H1 (cell line): ENCODE results near the gene RNASE12. TPM values are rescaled to one million over a fixed set of nuclear protein-coding genes. Genes with fewer than 3 reads are reported as not detected.

ENCODE experiments used
- CTCF ChIA-PET: fragments of 300-600 bp; sonication (Branson Sonifier 250); formaldehyde crosslinking; loops from one replicate; lab custom pipeline; 2021; ENCODE audit not compliant: partially characterized antibody; lab: Charles Lee
- POLR2A ChIA-PET: fragments of 300-600 bp; sonication (Branson Sonifier 250); formaldehyde crosslinking; loops from one replicate; lab custom pipeline; 2021; ENCODE audit warnings: inconsistent platforms; ENCODE audit not compliant: partially characterized antibody; lab: Charles Lee
- DNase-seq, 2 experiments: peaks; one replicate each; pipeline versions ENCODE4 v3.0.0 to v3.0.0-alpha.2; 2010 to 2022; ENCODE audit warnings: low spot score in 2 of 2, low read depth in 1 of 2, mixed read lengths in 1 of 2
- FAIRE-seq: peaks from 2 replicates; lab custom pipeline; 2011; peaks lifted over from hg19 to GRCh38; lab: Jason Lieb, UNC
- H2AFZ ChIP-seq: 2 replicates; pipeline ENCODE4 v1.8.1; 2012; ENCODE audit warnings: low read length, inconsistent platforms
- H2AK5ac ChIP-seq: 2 replicates; pipeline ENCODE4 v1.6.1; 2013; ENCODE audit warnings: low read depth, low read length
- H2BK120ac ChIP-seq: replicated peaks from 2 replicates; pipeline ENCODE3; 2013; ENCODE audit warnings: low read depth, low read length, inconsistent platforms
- H2BK12ac ChIP-seq: 2 replicates; pipeline ENCODE4 v1.6.1; 2013; ENCODE audit warnings: low read depth, low read length
- H2BK15ac ChIP-seq: 2 replicates; pipeline ENCODE4 v1.6.1; 2013; ENCODE audit warnings: low read length
- H2BK20ac ChIP-seq: 2 replicates; pipeline ENCODE4 v1.6.1; 2013; ENCODE audit warnings: low read length
- H2BK5ac ChIP-seq: 2 replicates; pipeline ENCODE4 v1.6.1; 2013; ENCODE audit warnings: low read depth, low read length
- H3K14ac ChIP-seq: 2 replicates; pipeline ENCODE4 v1.6.1; 2013; ENCODE audit warnings: inconsistent platforms; ENCODE audit not compliant: insufficient read length
- H3K18ac ChIP-seq: 2 replicates; pipeline ENCODE4 v1.6.1; 2013; ENCODE audit warnings: low read length; ENCODE audit errors: extremely low read depth
- H3K23ac ChIP-seq: 2 replicates; pipeline ENCODE4 v1.6.1; 2013; ENCODE audit warnings: inconsistent platforms; ENCODE audit not compliant: insufficient read length
- H3K23me2 ChIP-seq: 2 replicates; pipeline ENCODE4 v1.6.1; 2013; ENCODE audit warnings: low read depth, low read length
- H3K27ac ChIP-seq: 2 replicates; pipeline ENCODE4 v1.6.1; 2011; ENCODE audit warnings: low read depth, low read length, inconsistent platforms
- H3K27me3 ChIP-seq, 4 experiments: replicated peaks in 1 of 4; 1 replicate in 1 of 4; 2 replicates in 3 of 4; pipeline versions ENCODE4 v1.6.1 to v1.8.1; 2011 to 2013; ENCODE audit warnings: low read length in 3 of 4, mild to moderate bottlenecking in 3 of 4, inconsistent platforms in 2 of 4, mixed read lengths in 2 of 4, moderate library complexity in 1 of 4; ENCODE audit not compliant: control insufficient read depth in 3 of 4, insufficient read depth in 3 of 4; ENCODE audit errors: extremely low read depth in 1 of 4
- H3K36me3 ChIP-seq, 4 experiments: 2 replicates each; pipeline versions ENCODE4 v1.6.1 to v1.8.1; 2011 to 2013; ENCODE audit warnings: mild to moderate bottlenecking in 4 of 4, low read length in 3 of 4, moderate library complexity in 2 of 4, control low read depth in 1 of 4, inconsistent platforms in 1 of 4; ENCODE audit not compliant: insufficient read depth in 4 of 4, control insufficient read depth in 2 of 4
- H3K4ac ChIP-seq: replicated peaks from 2 replicates; pipeline ENCODE3; 2013; ENCODE audit warnings: low read length, low read depth, mixed read lengths, inconsistent platforms; ENCODE audit not compliant: insufficient read length
- H3K4me1 ChIP-seq, 4 experiments: replicated peaks in 1 of 4; 1 replicate in 1 of 4; 2 replicates in 3 of 4; pipeline versions ENCODE4 v1.6.1 to v1.8.1; 2011 to 2013; ENCODE audit warnings: low read length in 3 of 4, inconsistent platforms in 2 of 4, mixed read lengths in 1 of 4; ENCODE audit not compliant: insufficient read depth in 4 of 4, control insufficient read depth in 3 of 4
- H3K4me2 ChIP-seq, 2 experiments: 2 replicates each; pipeline versions ENCODE4 v1.6.1 to v1.8.1; 2011 to 2013; ENCODE audit warnings: low read depth in 2 of 2, low read length in 2 of 2, control low read depth in 1 of 2, inconsistent platforms in 1 of 2, mild to moderate bottlenecking in 1 of 2; ENCODE audit not compliant: insufficient read depth in 1 of 2
- H3K4me3 ChIP-seq, 4 experiments: fragments of 200-600, 300-600 bp in 1 of 4; sonication (generic), shearing (Covaris generic), sonication (Bioruptor Twin) in 1 of 4; 2 replicates each; pipeline versions ENCODE4 v1.5.1 to v1.8.1; 2011 to 2016; ENCODE audit warnings: low read length in 4 of 4, low read depth in 3 of 4, control low read depth in 2 of 4, inconsistent platforms in 2 of 4, mild to moderate bottlenecking in 2 of 4, mixed read lengths in 1 of 4, moderate library complexity in 1 of 4; ENCODE audit not compliant: insufficient read depth in 2 of 4; ENCODE audit errors: extremely low read depth in 1 of 4
- H3K56ac ChIP-seq: replicated peaks from 2 replicates; pipeline ENCODE3; 2013; ENCODE audit warnings: low read depth, mild to moderate bottlenecking, mixed read lengths, low read length, inconsistent platforms; ENCODE audit not compliant: insufficient read length
- H3K79me1 ChIP-seq: 2 replicates; pipeline ENCODE4 v1.6.1; 2013; ENCODE audit warnings: low read depth, low read length, control low read depth
- H3K79me2 ChIP-seq, 2 experiments: 2 replicates each; pipeline versions ENCODE4 v1.6.1 to v1.8.1; 2012 to 2013; ENCODE audit warnings: low read length in 2 of 2, mild to moderate bottlenecking in 2 of 2, inconsistent platforms in 1 of 2; ENCODE audit not compliant: insufficient read depth in 2 of 2, control insufficient read depth in 1 of 2
- H3K9ac ChIP-seq, 4 experiments: replicated peaks in 1 of 4; 1 replicate in 1 of 4; 2 replicates in 3 of 4; pipeline versions ENCODE4 v1.6.1 to v1.8.1; 2011 to 2013; ENCODE audit warnings: low read depth in 3 of 4, low read length in 3 of 4, control low read depth in 2 of 4, mild to moderate bottlenecking in 2 of 4, moderate library complexity in 2 of 4, inconsistent platforms in 1 of 4; ENCODE audit errors: extremely low read depth in 1 of 4
- H3K9me3 ChIP-seq, 2 experiments: 2 replicates each; pipeline versions ENCODE4 v1.6.1 to v1.8.1; 2012 to 2013; ENCODE audit warnings: mild to moderate bottlenecking in 2 of 2, moderate library complexity in 2 of 2, control low read depth in 1 of 2, inconsistent platforms in 1 of 2, low read depth in 1 of 2, low read length in 1 of 2, mixed read lengths in 1 of 2; ENCODE audit not compliant: insufficient read depth in 2 of 2
- H4K20me1 ChIP-seq, 2 experiments: replicated peaks in 1 of 2; 2 replicates each; pipeline versions ENCODE3 to v1.8.1; 2011 to 2013; ENCODE audit warnings: inconsistent platforms in 2 of 2, low read length in 2 of 2, mild to moderate bottlenecking in 1 of 2; ENCODE audit not compliant: insufficient read depth in 2 of 2, control insufficient read depth in 1 of 2
- H4K5ac ChIP-seq: 2 replicates; pipeline ENCODE4 v1.6.1; 2013; ENCODE audit warnings: low read length, low read depth, mixed read lengths, inconsistent platforms; ENCODE audit not compliant: insufficient read length
- H4K8ac ChIP-seq: 2 replicates; pipeline ENCODE4 v1.8.0; 2013; ENCODE audit warnings: mild to moderate bottlenecking, moderate library complexity, low read length, inconsistent platforms; ENCODE audit not compliant: insufficient read depth; ENCODE audit errors: extremely low read depth
- H4K91ac ChIP-seq: replicated peaks from 2 replicates; pipeline ENCODE3; 2013; ENCODE audit warnings: low read length, mixed read lengths, inconsistent platforms; ENCODE audit not compliant: insufficient read length
- CHD1 ChIP-seq: IDR thresholded peaks from 2 replicates; pipeline ENCODE4 v1.6.1; 2012; ENCODE audit warnings: low read depth, low read length, improper control_type of control experiment
- GABPA ChIP-seq: IDR thresholded peaks from 2 replicates; pipeline ENCODE4 v1.6.1; 2011; ENCODE audit warnings: mild to moderate bottlenecking, low read length, moderate library complexity, borderline replicate concordance; ENCODE audit not compliant: insufficient read depth
- JUN ChIP-seq: IDR thresholded peaks from 2 replicates; pipeline ENCODE4 v1.6.1; 2011; ENCODE audit warnings: low read depth, mild to moderate bottlenecking, improper control_type of control experiment, low read length
- MAFK ChIP-seq: IDR thresholded peaks from 2 replicates; pipeline ENCODE4 v1.6.1; 2012; ENCODE audit warnings: low read depth, mild to moderate bottlenecking, improper control_type of control experiment, low read length
- NRF1 ChIP-seq: IDR thresholded peaks from 2 replicates; pipeline ENCODE4 v1.6.1; 2011; ENCODE audit warnings: mild to moderate bottlenecking, low read depth, low read length, improper control_type of control experiment
- RBBP5 ChIP-seq: IDR thresholded peaks from 2 replicates; pipeline ENCODE4 v1.7.1; 2012; ENCODE audit warnings: low read depth, mild to moderate bottlenecking, inconsistent platforms, low read length, moderate library complexity, borderline replicate concordance
- SIN3A ChIP-seq, 2 experiments: IDR thresholded peaks in 1 of 2; conservative IDR thresholded peaks in 1 of 2; 2 replicates each; pipeline ENCODE4 v1.6.1; 2011 to 2012; ENCODE audit warnings: low read length in 2 of 2, improper control_type of control experiment in 1 of 2, low read depth in 1 of 2, mild to moderate bottlenecking in 1 of 2
- SIX5 ChIP-seq: IDR thresholded peaks from 2 replicates; pipeline ENCODE4 v1.6.1; 2011; ENCODE audit warnings: mild to moderate bottlenecking, low read depth, low read length
- YY1 ChIP-seq: IDR thresholded peaks from 2 replicates; pipeline ENCODE4 v1.6.1; 2011; ENCODE audit warnings: low read depth, mild to moderate bottlenecking, low read length
- WGBS, 2 experiments: shearing (Covaris generic) in 1 of 2; methylation state at CpG; one replicate each; pipeline versions ENCODE4 v1.1.6 to v1.1.7; 2013 to 2015; ENCODE audit warnings: low lambda C conversion rate in 2 of 2, mixed read lengths in 2 of 2, inconsistent platforms in 1 of 2, low coverage in 1 of 2, missing lambda C conversion rate in 1 of 2; ENCODE audit not compliant: insufficient replicate concordance in 2 of 2, insufficient coverage in 1 of 2, insufficient read length in 1 of 2; ENCODE audit errors: extremely low coverage in 1 of 2, missing lambda C conversion rate in 1 of 2; 5-methylcytosine and 5-hydroxymethylcytosine counted together
- polyA plus RNA-seq, 7 experiments: library from polyadenylated mRNA; depleted of rRNA in 3 of 7; stranded (reverse) in 5 of 7; unstranded in 2 of 7; fragments of >200 nt in 5 of 7; fragments of 200-250 nt in 2 of 7; gene quantifications; 1 replicate in 5 of 7; 2 replicates in 1 of 7; 4 replicates in 1 of 7; pipeline versions ENCODE4 v1.2.1 to v1.2.3, GENCODE V29; 2011 to 2013; ENCODE audit warnings: missing spikeins in 2 of 7, mixed read lengths in 2 of 7
- total RNA-seq: library from RNA; stranded (reverse); fragmentation: NEBNext Ultra II Directional; extraction: Animal tissue kit (Norgen Biotek cat#: 25700); gene quantifications from 2 replicates; pipeline ENCODE4 v1.2.1, GENCODE V29; 2021
- TF ChIP-seq, protein P1 (sequence below): IDR thresholded peaks from 2 replicates; pipeline ENCODE4 v1.6.1; 2011; ENCODE audit warnings: low read length, improper control_type of control experiment
- TF ChIP-seq, protein P2 (sequence below): IDR thresholded peaks from 2 replicates; pipeline ENCODE4 v1.6.1; 2011; ENCODE audit warnings: low read depth, mild to moderate bottlenecking, low read length; ENCODE audit not compliant: insufficient read depth
- TF ChIP-seq, protein P3 (sequence below): IDR thresholded peaks from 2 replicates; pipeline ENCODE4 v1.6.1; 2012; ENCODE audit warnings: inconsistent platforms

Gene RNASE12
- total and polyA plus RNA-seq, 2 of the 8 experiments (the other 6 are each of a cell fraction or from before 2014, with no cell fraction given), result not detected

DNA sequence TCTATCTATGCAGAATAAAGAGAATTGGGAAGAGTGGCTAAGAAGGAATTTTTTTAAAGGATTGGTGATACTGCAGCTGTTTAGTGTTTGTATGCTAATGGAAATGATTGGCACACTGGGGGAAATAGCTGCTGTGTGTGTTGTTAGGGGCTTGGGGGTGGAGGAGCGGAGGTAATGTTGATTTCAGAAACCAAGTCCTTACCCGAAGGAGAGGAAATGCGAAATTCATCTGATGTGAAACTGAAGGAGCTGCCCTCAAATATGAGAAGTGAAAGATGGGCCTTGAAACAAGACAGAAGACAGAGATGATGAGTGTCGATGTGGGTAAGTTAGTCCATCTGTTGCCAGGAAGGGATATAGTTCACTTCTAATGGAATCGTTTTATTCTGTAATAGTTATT, 21.2 kb upstream of the RNASE12 start:
- DNase-seq (no peak), FAIRE-seq (no peak)
- no peak overlapping the region for H2BK5ac ChIP-seq
- CTCF ChIA-PET, result interaction anchor here (0.8 to 3.2 kb wide), 16 partner anchors 10 to 359 kb away, joined by 3 to 21 read pairs (median 5); partner anchors contain the start of genes PARP2 and RNASE4
- no peak overlapping the region; a peak in 1 of 7 replicates for H3K9ac ChIP-seq
- no peaks in the 10 kb centered on the region for H3K27me3 ChIP-seq
- H2BK20ac ChIP-seq, result no peak overlapping the region
- POLR2A ChIA-PET, result interaction anchor here (0.7 to 2.2 kb wide), 9 partner anchors 45 to 269 kb away, joined by 3 to 9 read pairs (median 4); partner anchors contain the start of genes APEX1, PARP2 and PNP
- H3K23ac ChIP-seq, result no peak overlapping the region
- H3K4me2 ChIP-seq, result no peak overlapping the region; a peak in 1 of 4 replicates
- H2BK12ac ChIP-seq, result no peak overlapping the region
- H3K27ac ChIP-seq, result no peak overlapping the region
- no peak overlapping the region for H3K56ac ChIP-seq
- H2AK5ac ChIP-seq, result no peak overlapping the region
- H3K4me3 ChIP-seq, result 0 out of 8 replicates have a peak overlapping the region, but pooled peaks of 1 of the 4 experiments have one; percentile 96
- WGBS, 2 experiments, result 73% methylated on average over 5 of the region's 5 CpGs; no CpG with 5 or more reads in 1 of the 2 experiments
- H2AFZ ChIP-seq, result no peak overlapping the region
- no peak overlapping the region for H2BK120ac ChIP-seq
- H3K23me2 ChIP-seq, result peaks cover 4% of the 10 kb centered on the region
- no peak overlapping the region for H3K14ac ChIP-seq
- H4K20me1 ChIP-seq, result no peaks in the 10 kb centered on the region
- H2BK15ac ChIP-seq, result no peak overlapping the region
- no peaks in the 10 kb centered on the region for H3K9me3 ChIP-seq
- no peak overlapping the region for H3K18ac ChIP-seq
- no peaks in the 10 kb centered on the region for H3K79me1 ChIP-seq
- H3K4me1 ChIP-seq, result peaks cover 0 to 2% (median 0%) of the 10 kb centered on the region in 4 experiments; a peak in 2 of 7 replicates
- no peak overlapping the region for H4K8ac ChIP-seq
- H3K79me2 ChIP-seq, result no peaks in the 10 kb centered on the region
- no peak overlapping the region for H4K5ac ChIP-seq
- H3K4ac ChIP-seq, result no peak overlapping the region
- no peak overlapping the region for H4K91ac ChIP-seq
- H3K36me3 ChIP-seq, result no peaks in the 10 kb centered on the region
- TF ChIP-seq, protein P1, sequence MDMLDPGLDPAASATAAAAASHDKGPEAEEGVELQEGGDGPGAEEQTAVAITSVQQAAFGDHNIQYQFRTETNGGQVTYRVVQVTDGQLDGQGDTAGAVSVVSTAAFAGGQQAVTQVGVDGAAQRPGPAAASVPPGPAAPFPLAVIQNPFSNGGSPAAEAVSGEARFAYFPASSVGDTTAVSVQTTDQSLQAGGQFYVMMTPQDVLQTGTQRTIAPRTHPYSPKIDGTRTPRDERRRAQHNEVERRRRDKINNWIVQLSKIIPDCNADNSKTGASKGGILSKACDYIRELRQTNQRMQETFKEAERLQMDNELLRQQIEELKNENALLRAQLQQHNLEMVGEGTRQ, result no peak
- no peak for TF ChIP-seq JUN
- no peak for TF ChIP-seq MAFK
- TF ChIP-seq, protein P2, sequence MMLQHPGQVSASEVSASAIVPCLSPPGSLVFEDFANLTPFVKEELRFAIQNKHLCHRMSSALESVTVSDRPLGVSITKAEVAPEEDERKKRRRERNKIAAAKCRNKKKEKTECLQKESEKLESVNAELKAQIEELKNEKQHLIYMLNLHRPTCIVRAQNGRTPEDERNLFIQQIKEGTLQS, result no peak
- no peak for TF ChIP-seq RBBP5
- no peak for TF ChIP-seq SIN3A (conservative IDR thresholded peaks at IDR 0.05 in 1 of 2, IDR thresholded peaks at IDR 0.05 in 1 of 2; ENCODE audit: low read depth in 1 of 2, low read length in 2 of 2)
- TF ChIP-seq NRF1, result no peak
- TF ChIP-seq GABPA, result no peak
- no peak for TF ChIP-seq SIX5
- no peak for TF ChIP-seq YY1
- no peak for TF ChIP-seq CHD1
- TF ChIP-seq, protein P3, sequence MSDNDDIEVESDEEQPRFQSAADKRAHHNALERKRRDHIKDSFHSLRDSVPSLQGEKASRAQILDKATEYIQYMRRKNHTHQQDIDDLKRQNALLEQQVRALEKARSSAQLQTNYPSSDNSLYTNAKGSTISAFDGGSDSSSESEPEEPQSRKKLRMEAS, result no peak
